Prostate gland (tissue), 2 donors: ENCODE results near the gene USP10.

ENCODE experiments used
- CTCF ChIP-seq, 4 experiments: fragments of 200-600 bp in 2 of 4; fragments of 450-650 bp in 2 of 4; sonication (generic) in 2 of 4; IDR thresholded peaks; 1 replicate in 3 of 4; 2 replicates in 1 of 4; pipeline ENCODE4 v1.5.1; 2016 to 2019; ENCODE audit warnings: antibody characterized with exemption in 4 of 4, mild to moderate bottlenecking in 2 of 4, moderate library complexity in 2 of 4
- POLR2A ChIP-seq: fragments of 450-650 bp; IDR thresholded peaks from one replicate; pipeline ENCODE4 v1.6.1; 2016; ENCODE audit warnings: antibody characterized with exemption, mild to moderate bottlenecking
- POLR2AphosphoS5 ChIP-seq: sonication (generic); formaldehyde crosslinking; IDR thresholded peaks from one replicate; pipeline ENCODE4 v1.6.1; 2017; ENCODE audit warnings: antibody characterized with exemption

- no peak for TF ChIP-seq CTCF (IDR thresholded peaks at IDR 0.05)
- no peak for TF ChIP-seq POLR2AphosphoS5
- no peak for TF ChIP-seq POLR2A
Measured at GRCh38 chr16:84822990-84823389, 123.2 kb downstream of the USP10 start.
